Limb (tissue), 2 donors: ENCODE data around the gene BSN.

Source experiments
- DNase-seq, 2 donors: peaks; one replicate each; pipeline ENCODE4 v3.0.0-alpha.2; 2016; ENCODE audit errors: extremely low spot score in 2 of 2

Gene BSN

GRCh38 chr3:49602049-49602554 is 47.8 kb downstream of the BSN start:
- DNase-seq: no peak

- DNase-seq: no peak
Measured at GRCh38 chr3:49602877-49603411, 48.7 kb downstream of the BSN start.

- DNase-seq: no peak
Measured at GRCh38 chr3:49606427-49606826, 52.1 kb downstream of the BSN start.

- DNase-seq: no peak
Measured at GRCh38 chr3:49607105-49607591, 52.9 kb downstream of the BSN start.

GRCh38 chr3:49607796-49608195 is 53.5 kb downstream of the BSN start:
- no peak for DNase-seq

- no peak for DNase-seq
Measured at GRCh38 chr3:49609314-49609713, 55.0 kb downstream of the BSN start.

- DNase-seq: no peak
Measured at GRCh38 chr3:49609815-49610214, 55.5 kb downstream of the BSN start.

- no peak for DNase-seq
Measured at GRCh38 chr3:49610666-49611280, 56.5 kb downstream of the BSN start.

- no peak for DNase-seq
Measured at GRCh38 chr3:49611291-49611690, 57.0 kb downstream of the BSN start.

- no peak for DNase-seq
Measured at GRCh38 chr3:49611719-49612118, 57.4 kb downstream of the BSN start.

GRCh38 chr3:49614936-49615335 is 60.7 kb downstream of the BSN start:
- DNase-seq: no peak

- no peak for DNase-seq
Measured at GRCh38 chr3:49616061-49616460, 61.8 kb downstream of the BSN start.

- peak; percentile 64 to 77 for DNase-seq
Measured at GRCh38 chr3:49616491-49616941, 62.2 kb downstream of the BSN start.

- DNase-seq: no peak
Measured at GRCh38 chr3:49617390-49618013, 63.2 kb downstream of the BSN start.

- DNase-seq: no peak
Measured at GRCh38 chr3:49618412-49618811, 64.1 kb downstream of the BSN start.

- DNase-seq: no peak
Measured at GRCh38 chr3:49619649-49620048, 65.4 kb downstream of the BSN start.

- no peak for DNase-seq
Measured at GRCh38 chr3:49620728-49621127, 66.5 kb downstream of the BSN start.

GRCh38 chr3:49623071-49623470 is 68.8 kb downstream of the BSN start:
- DNase-seq: no peak

GRCh38 chr3:49625071-49625470 is 70.8 kb downstream of the BSN start:
- DNase-seq: no peak

- DNase-seq: no peak
Measured at GRCh38 chr3:49626101-49626581, 71.9 kb downstream of the BSN start.

- DNase-seq: no peak
Measured at GRCh38 chr3:49626796-49627195, 72.5 kb downstream of the BSN start.

- no peak for DNase-seq
Measured at GRCh38 chr3:49627634-49628033, 73.4 kb downstream of the BSN start.

- DNase-seq: no peak
Measured at GRCh38 chr3:49628249-49628648, 74.0 kb downstream of the BSN start.
